Activated CD4-positive, alpha-beta memory T cell treated with anti-CD3 and anti-CD28 coated beads for 36 hours (primary cell): ENCODE measurements around the gene TRPV2. TPM values are rescaled to one million over a fixed set of nuclear protein-coding genes. Genes with fewer than 3 reads are reported as not detected.

Source experiments
- CTCF ChIA-PET: fragments of 350-600 bp; sonication (Branson Sonifier 250); formaldehyde crosslinking; loops from one replicate; lab custom pipeline; 2021; ENCODE audit warnings: antibody characterized with exemption, inconsistent platforms; lab: Charles Lee
- POLR2A ChIA-PET: fragments of 350-600 bp; sonication (Branson Sonifier 250); formaldehyde crosslinking; loops from one replicate; lab custom pipeline; 2021; ENCODE audit warnings: antibody characterized with exemption; lab: Charles Lee
- DNase-seq: peaks from one replicate; pipeline ENCODE4 v3.0.0-alpha.2; 2020
- H3K27ac Mint-ChIP-seq: one replicate; pipeline ENCODE4 v1.8.0; 2021; ENCODE audit warnings: mixed read lengths
- H3K27me3 Mint-ChIP-seq: one replicate; pipeline ENCODE4 v1.8.0; 2021; ENCODE audit warnings: mixed read lengths
- H3K36me3 Mint-ChIP-seq: one replicate; pipeline ENCODE4 v1.8.0; 2021; ENCODE audit warnings: mixed read lengths
- H3K4me1 Mint-ChIP-seq: one replicate; pipeline ENCODE4 v1.8.0; 2021; ENCODE audit warnings: low read depth, mixed read lengths
- H3K4me3 Mint-ChIP-seq: one replicate; pipeline ENCODE4 v1.8.0; 2021; ENCODE audit warnings: mild to moderate bottlenecking, mixed read lengths
- H3K9me3 Mint-ChIP-seq: one replicate; pipeline ENCODE4 v1.8.0; 2021; ENCODE audit warnings: mixed read lengths
- intact Hi-C: fragments of 100-400 bp; cut with micrococcal nuclease; formaldehyde crosslinking; loops from one replicate; pipeline ENCODE4 v1.15.1; 2023
- total RNA-seq, 2 experiments: library from RNA; stranded (reverse); gene quantifications; one replicate each; pipeline ENCODE4 v1.2.3, GENCODE V29; 2021

The TRPV2 gene
- total RNA-seq, 2 experiments from 2014 or later, result 46.0 to 50.6 TPM

- peaks cover 9% of the 10 kb centered on the region for H3K27me3 Mint-ChIP-seq
- H3K4me1 Mint-ChIP-seq, result peaks cover 2% of the 10 kb centered on the region
- H3K4me3 Mint-ChIP-seq, result peak overlapping the region; percentile 13
- intact Hi-C loops, result no loop called here
- peak; percentile 39 for DNase-seq
- ChIA-PET POLR2A (interaction anchor here (1.9 kb wide), 1 partner anchor 31 kb away, joined by 6 read pairs; no protein-coding TSS in a partner anchor), CTCF (interaction anchor here (1.9 to 2.5 kb wide), 2 partner anchors 18 to 45 kb away, joined by 4 to 8 read pairs; no protein-coding TSS in a partner anchor)
- no peaks in the 10 kb centered on the region for H3K9me3 Mint-ChIP-seq
- H3K36me3 Mint-ChIP-seq, result no peaks in the 10 kb centered on the region
- H3K27ac Mint-ChIP-seq, result no peak overlapping the region
These were observed 7.3 kb upstream of the TRPV2 start for GRCh38 chr17:16407911-16408588.

GRCh38 chr17:16417399-16417798 is 2.0 kb downstream of the TRPV2 start:
- peaks cover 29% of the 10 kb centered on the region for H3K36me3 Mint-ChIP-seq
- H3K27ac Mint-ChIP-seq, result peak overlapping the region; percentile 100
- CTCF ChIA-PET, result interaction anchor here (0.9 to 5.6 kb wide), 5 partner anchors 31 to 104 kb away, joined by 3 to 79 read pairs (median 23); partner anchors contain the start of genes CENPV and UBB
- POLR2A ChIA-PET, result interaction anchor here (3.4 to 6.3 kb wide), 2 partner anchors 23 to 36 kb away, joined by 50 to 61 read pairs; partner anchors contain the start of gene UBB
- intact Hi-C loops, result loop anchor here (5.0 to 10.0 kb wide), 2 partner anchors 200 to 393 kb away; partner anchors contain the start of genes NCOR1 and PIGL
- peaks cover 53% of the 10 kb centered on the region for H3K4me1 Mint-ChIP-seq
- H3K27me3 Mint-ChIP-seq, result no peaks in the 10 kb centered on the region
- no peaks in the 10 kb centered on the region for H3K9me3 Mint-ChIP-seq
- H3K4me3 Mint-ChIP-seq, result no peak overlapping the region
- DNase-seq, result no peak

GRCh38 chr17:16417896-16418684 is 2.7 kb downstream of the TRPV2 start:
- Mint-ChIP-seq H3K27me3 (no peaks in the 10 kb centered on the region), H3K4me3 (peak overlapping the region; percentile 52), H3K27ac (peak overlapping the region; percentile 100), H3K9me3 (no peaks in the 10 kb centered on the region), H3K36me3 (peaks cover 32% of the 10 kb centered on the region), H3K4me1 (peaks cover 53% of the 10 kb centered on the region)
- ChIA-PET CTCF (interaction anchor here (1.3 to 5.6 kb wide), 6 partner anchors 10 to 103 kb away, joined by 4 to 79 read pairs (median 10); partner anchors contain the start of genes CENPV and UBB), POLR2A (interaction anchor here (0.7 to 6.3 kb wide), 4 partner anchors 10 to 36 kb away, joined by 3 to 61 read pairs (median 26); partner anchors contain the start of gene UBB)
- intact Hi-C loops, result loop anchor here (2.0 to 10.0 kb wide), 3 partner anchors 131 to 393 kb away; partner anchors contain the start of genes NCOR1 and PIGL
- no peak for DNase-seq

- intact Hi-C loops, result loop anchor here (1.0 to 10.0 kb wide), 5 partner anchors 20 to 394 kb away; partner anchors contain the start of genes NCOR1 and PIGL
- CTCF ChIA-PET, result interaction anchor here (1.3 to 5.6 kb wide), 5 partner anchors 10 to 103 kb away, joined by 4 to 79 read pairs (median 10); partner anchors contain the start of gene CENPV
- peak overlapping the region; percentile 52 for H3K4me3 Mint-ChIP-seq
- no peaks in the 10 kb centered on the region for H3K9me3 Mint-ChIP-seq
- peak overlapping the region; percentile 100 for H3K27ac Mint-ChIP-seq
- H3K27me3 Mint-ChIP-seq, result no peaks in the 10 kb centered on the region
- H3K36me3 Mint-ChIP-seq, result peaks cover 34% of the 10 kb centered on the region
- DNase-seq, result peak; percentile 57
- peaks cover 53% of the 10 kb centered on the region for H3K4me1 Mint-ChIP-seq
- POLR2A ChIA-PET, result interaction anchor here (0.6 to 6.3 kb wide), 6 partner anchors 9 to 394 kb away, joined by 3 to 61 read pairs (median 4); partner anchors contain the start of gene UBB
These were observed 3.3 kb downstream of the TRPV2 start for GRCh38 chr17:16418685-16419068.

- no peaks in the 10 kb centered on the region for H3K9me3 Mint-ChIP-seq
- peak overlapping the region; percentile 100 for H3K27ac Mint-ChIP-seq
- peak overlapping the region; percentile 52 for H3K4me3 Mint-ChIP-seq
- no peaks in the 10 kb centered on the region for H3K27me3 Mint-ChIP-seq
- DNase-seq, result peak; percentile 89
- POLR2A ChIA-PET, result interaction anchor here (0.6 to 6.3 kb wide), 5 partner anchors 9 to 395 kb away, joined by 3 to 61 read pairs (median 4); partner anchors contain the start of gene UBB
- CTCF ChIA-PET, result interaction anchor here (0.9 to 5.6 kb wide), 7 partner anchors 9 to 102 kb away, joined by 4 to 79 read pairs (median 8); partner anchors contain the start of gene CENPV
- peaks cover 32% of the 10 kb centered on the region for H3K36me3 Mint-ChIP-seq
- intact Hi-C loops, result loop anchor here (1.0 to 10.0 kb wide), 5 partner anchors 19 to 394 kb away; partner anchors contain the start of genes NCOR1 and PIGL
- peaks cover 50% of the 10 kb centered on the region for H3K4me1 Mint-ChIP-seq
These were observed 3.9 kb downstream of the TRPV2 start for GRCh38 chr17:16419074-16419928.

- Mint-ChIP-seq H3K27ac (peak overlapping the region; percentile 100), H3K36me3 (peaks cover 29% of the 10 kb centered on the region), H3K9me3 (no peaks in the 10 kb centered on the region), H3K4me3 (peak overlapping the region; percentile 52), H3K4me1 (peaks cover 45% of the 10 kb centered on the region), H3K27me3 (no peaks in the 10 kb centered on the region)
- ChIA-PET POLR2A (interaction anchor here (3.4 to 6.3 kb wide), 2 partner anchors 20 to 38 kb away, joined by 50 to 61 read pairs; partner anchors contain the start of gene UBB), CTCF (interaction anchor here (0.9 to 1.9 kb wide), 4 partner anchors 8 to 56 kb away, joined by 4 to 11 read pairs (median 7); no protein-coding TSS in a partner anchor)
- peak; percentile 75 for DNase-seq
- intact Hi-C loops, result loop anchor here (1.0 to 10.0 kb wide), 5 partner anchors 18 to 395 kb away; partner anchors contain the start of genes NCOR1 and PIGL
These were observed 4.5 kb downstream of the TRPV2 start for GRCh38 chr17:16419929-16420271.

GRCh38 chr17:16422416-16422815 is 7.0 kb downstream of the TRPV2 start:
- POLR2A ChIA-PET, result interaction anchor here (4.7 kb wide), 1 partner anchor 16 kb away, joined by 18 read pairs; no protein-coding TSS in a partner anchor
- DNase-seq, result no peak
- CTCF ChIA-PET, result no interaction called here
- Mint-ChIP-seq H3K27me3 (no peaks in the 10 kb centered on the region), H3K4me1 (peaks cover 34% of the 10 kb centered on the region), H3K4me3 (no peak overlapping the region), H3K9me3 (no peaks in the 10 kb centered on the region), H3K27ac (peak overlapping the region; percentile 38), H3K36me3 (peaks cover 33% of the 10 kb centered on the region)
- intact Hi-C loops, result no loop called here

- ChIA-PET POLR2A (interaction anchor here (4.7 kb wide), 1 partner anchor 15 kb away, joined by 18 read pairs; no protein-coding TSS in a partner anchor), CTCF (no interaction called here)
- Mint-ChIP-seq H3K27ac (no peak overlapping the region), H3K4me1 (peaks cover 25% of the 10 kb centered on the region), H3K4me3 (no peak overlapping the region), H3K27me3 (no peaks in the 10 kb centered on the region), H3K36me3 (peaks cover 27% of the 10 kb centered on the region), H3K9me3 (no peaks in the 10 kb centered on the region)
- no peak for DNase-seq
- intact Hi-C loops, result no loop called here
These were observed 8.0 kb downstream of the TRPV2 start for GRCh38 chr17:16423226-16423872.

- ChIA-PET POLR2A (interaction anchor here (4.7 kb wide), 1 partner anchor 13 kb away, joined by 18 read pairs; no protein-coding TSS in a partner anchor), CTCF (interaction anchor here (0.7 to 1.4 kb wide), 3 partner anchors 9 to 62 kb away, joined by 3 to 5 read pairs (median 3); no protein-coding TSS in a partner anchor)
- Mint-ChIP-seq H3K36me3 (peaks cover 25% of the 10 kb centered on the region), H3K27me3 (no peaks in the 10 kb centered on the region), H3K4me1 (peaks cover 7% of the 10 kb centered on the region), H3K9me3 (no peaks in the 10 kb centered on the region), H3K27ac (no peak overlapping the region), H3K4me3 (no peak overlapping the region)
- DNase-seq, result no peak
- intact Hi-C loops, result no loop called here
These were observed 9.8 kb downstream of the TRPV2 start for GRCh38 chr17:16425202-16425601.
